Smooth muscle cell (in vitro differentiated cells): ENCODE measurements around the gene GLYATL3. TPM values are rescaled to one million over a fixed set of nuclear protein-coding genes. Genes with fewer than 3 reads are reported as not detected.

Experiments used
- polyA plus RNA-seq: library from polyadenylated mRNA; unstranded; fragments of >200 nt; fragmentation: Nextera tagmentation; extraction: Ambion mirVana; gene quantifications from 2 replicates; pipeline ENCODE4 v1.2.1, GENCODE V29; 2016
- total RNA-seq: library from RNA; depleted of rRNA; stranded (reverse); fragments of >200 nt; gene quantifications from 2 replicates; pipeline ENCODE4 v1.2.3, GENCODE V29; 2014

GLYATL3 gene
- total and polyA plus RNA-seq, 2 experiments from 2014 or later = not detected

Other genes with a start within 250 kb of the GLYATL3 start
- 17.0 and 18.8 TPM in 2 replicates for gene MMUT, start 36.7 kb upstream of the GLYATL3 start, total RNA-seq
- 18.5 and 21.0 TPM in 2 replicates for gene MMUT, start 36.7 kb upstream of the GLYATL3 start, polyA plus RNA-seq
- gene CENPQ, start 36.6 kb upstream of the GLYATL3 start, total RNA-seq = 11.7 and 15.1 TPM in 2 replicates
- gene CENPQ, start 36.6 kb upstream of the GLYATL3 start, polyA plus RNA-seq = 7.7 and 9.2 TPM in 2 replicates
- 4.1 and 7.2 TPM in 2 replicates for gene C6orf141, start 50.7 kb downstream of the GLYATL3 start, total RNA-seq
- 1.5 and 7.9 TPM in 2 replicates for gene C6orf141, start 50.7 kb downstream of the GLYATL3 start, polyA plus RNA-seq
- gene RHAG, start 136.9 kb downstream of the GLYATL3 start, total RNA-seq = not detected in 2 replicates
- not detected in 2 replicates for gene RHAG, start 136.9 kb downstream of the GLYATL3 start, polyA plus RNA-seq
- gene CRISP2, start 213.6 kb downstream of the GLYATL3 start, total RNA-seq = not detected in 2 replicates
- gene CRISP2, start 213.6 kb downstream of the GLYATL3 start, polyA plus RNA-seq = not detected in 2 replicates
- gene CRISP3, start 244.5 kb downstream of the GLYATL3 start, total RNA-seq = 1.7 and 4.3 TPM in 2 replicates
- gene CRISP3, start 244.5 kb downstream of the GLYATL3 start, polyA plus RNA-seq = 1.1 TPM in 1 of 2 replicates, not detected in the other